Measurements from ENCODE around the gene HOXB1.

DNA sequence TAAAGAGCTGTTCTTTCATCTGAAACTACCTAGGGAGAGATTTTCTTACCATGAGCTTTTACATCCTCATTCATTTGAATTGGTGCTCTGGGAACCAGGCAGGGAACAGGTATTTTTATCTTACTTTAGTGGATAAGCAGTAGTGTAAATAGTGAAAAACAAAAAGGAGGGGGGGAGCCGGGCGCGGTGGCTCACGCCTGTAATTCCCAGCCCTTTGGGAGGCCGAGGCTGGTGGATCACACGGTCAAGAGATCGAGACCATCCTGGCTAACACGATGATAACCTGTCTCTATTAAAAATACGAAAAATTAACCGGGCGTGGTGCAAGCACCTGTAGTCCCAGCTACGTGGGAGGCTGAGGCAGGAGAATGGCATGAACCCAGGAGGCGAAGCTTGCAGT, 41.0 kb downstream of the HOXB1 start:
- TF ChIP-seq EZH2 (IDR thresholded peaks at IDR 0.05; ENCODE audit: low read depth), result no peak
- TF ChIP-seq, protein P1, sequence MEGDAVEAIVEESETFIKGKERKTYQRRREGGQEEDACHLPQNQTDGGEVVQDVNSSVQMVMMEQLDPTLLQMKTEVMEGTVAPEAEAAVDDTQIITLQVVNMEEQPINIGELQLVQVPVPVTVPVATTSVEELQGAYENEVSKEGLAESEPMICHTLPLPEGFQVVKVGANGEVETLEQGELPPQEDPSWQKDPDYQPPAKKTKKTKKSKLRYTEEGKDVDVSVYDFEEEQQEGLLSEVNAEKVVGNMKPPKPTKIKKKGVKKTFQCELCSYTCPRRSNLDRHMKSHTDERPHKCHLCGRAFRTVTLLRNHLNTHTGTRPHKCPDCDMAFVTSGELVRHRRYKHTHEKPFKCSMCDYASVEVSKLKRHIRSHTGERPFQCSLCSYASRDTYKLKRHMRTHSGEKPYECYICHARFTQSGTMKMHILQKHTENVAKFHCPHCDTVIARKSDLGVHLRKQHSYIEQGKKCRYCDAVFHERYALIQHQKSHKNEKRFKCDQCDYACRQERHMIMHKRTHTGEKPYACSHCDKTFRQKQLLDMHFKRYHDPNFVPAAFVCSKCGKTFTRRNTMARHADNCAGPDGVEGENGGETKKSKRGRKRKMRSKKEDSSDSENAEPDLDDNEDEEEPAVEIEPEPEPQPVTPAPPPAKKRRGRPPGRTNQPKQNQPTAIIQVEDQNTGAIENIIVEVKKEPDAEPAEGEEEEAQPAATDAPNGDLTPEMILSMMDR (conservative IDR thresholded peaks at IDR 0.05), result no peak

Data from PC-9 (cell line).